ENCODE data around the gene FBXO31. TPM values are rescaled to one million over a fixed set of nuclear protein-coding genes. Genes with fewer than 3 reads are reported as not detected.

FBXO31 gene
- total RNA-seq, 1 donor from 2014 or later = 21.6 TPM

DNA sequence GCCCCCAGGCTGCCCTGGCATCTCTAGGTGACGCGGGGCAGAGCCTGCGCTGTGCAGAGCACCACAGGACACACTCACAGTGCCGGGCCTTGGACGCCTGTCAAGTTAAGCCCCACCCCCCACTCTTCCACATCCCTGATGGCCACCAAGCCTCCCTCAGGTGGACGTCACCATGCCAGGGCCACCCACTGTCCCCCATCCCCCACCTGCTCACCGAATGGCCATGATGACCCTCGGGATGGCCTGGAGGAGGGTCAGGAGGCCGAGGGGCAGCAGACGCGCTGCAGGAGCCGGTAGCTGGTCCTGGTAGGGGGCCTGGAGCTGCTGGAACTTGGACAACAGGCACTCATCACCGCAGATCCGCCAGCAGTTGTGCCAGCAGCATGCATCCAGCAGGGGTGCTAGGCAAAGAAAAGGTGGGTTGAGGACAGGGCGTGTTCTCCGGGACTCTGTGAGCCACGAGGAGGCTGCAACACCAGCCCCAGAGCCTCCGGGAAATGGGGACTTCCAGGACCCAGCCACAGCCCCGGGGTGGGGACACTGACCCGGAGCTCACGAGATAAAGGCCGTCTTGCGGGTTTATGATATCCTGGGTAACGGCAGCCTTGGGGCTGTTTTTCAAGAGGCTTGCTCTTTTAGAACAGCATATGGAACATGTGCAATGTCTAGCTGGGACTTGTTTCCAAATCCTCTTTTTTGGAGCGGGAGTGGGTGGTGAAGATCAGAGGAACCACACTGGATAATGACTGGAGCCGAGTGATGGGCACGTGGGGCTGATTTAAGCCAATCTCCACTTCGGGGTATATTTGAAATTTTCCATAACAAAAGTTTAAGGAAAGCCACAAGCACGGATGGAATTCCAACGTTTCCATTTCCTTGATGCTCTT is 77.8 kb downstream of the FBXO31 start:
- H3K27me3 Mint-ChIP-seq = peaks cover 3% of the 10 kb centered on the region
- H3K4me1 Mint-ChIP-seq (ENCODE audit: low read depth) = no peaks in the 10 kb centered on the region
- DNase-seq (ENCODE audit: low spot score, unreplicated experiment) = no peak
- no peak overlapping the region for H3K27ac Mint-ChIP-seq
- TF ChIP-seq, protein P1, sequence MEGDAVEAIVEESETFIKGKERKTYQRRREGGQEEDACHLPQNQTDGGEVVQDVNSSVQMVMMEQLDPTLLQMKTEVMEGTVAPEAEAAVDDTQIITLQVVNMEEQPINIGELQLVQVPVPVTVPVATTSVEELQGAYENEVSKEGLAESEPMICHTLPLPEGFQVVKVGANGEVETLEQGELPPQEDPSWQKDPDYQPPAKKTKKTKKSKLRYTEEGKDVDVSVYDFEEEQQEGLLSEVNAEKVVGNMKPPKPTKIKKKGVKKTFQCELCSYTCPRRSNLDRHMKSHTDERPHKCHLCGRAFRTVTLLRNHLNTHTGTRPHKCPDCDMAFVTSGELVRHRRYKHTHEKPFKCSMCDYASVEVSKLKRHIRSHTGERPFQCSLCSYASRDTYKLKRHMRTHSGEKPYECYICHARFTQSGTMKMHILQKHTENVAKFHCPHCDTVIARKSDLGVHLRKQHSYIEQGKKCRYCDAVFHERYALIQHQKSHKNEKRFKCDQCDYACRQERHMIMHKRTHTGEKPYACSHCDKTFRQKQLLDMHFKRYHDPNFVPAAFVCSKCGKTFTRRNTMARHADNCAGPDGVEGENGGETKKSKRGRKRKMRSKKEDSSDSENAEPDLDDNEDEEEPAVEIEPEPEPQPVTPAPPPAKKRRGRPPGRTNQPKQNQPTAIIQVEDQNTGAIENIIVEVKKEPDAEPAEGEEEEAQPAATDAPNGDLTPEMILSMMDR (IDR thresholded peaks at IDR 0.05; ENCODE audit: unreplicated experiment) = peak; percentile 23
- H3K9me3 Mint-ChIP-seq (ENCODE audit: low read depth) = peaks cover 3% of the 10 kb centered on the region
- H3K36me3 Mint-ChIP-seq (ENCODE audit: insufficient read depth) = peaks cover 4% of the 10 kb centered on the region
- no peak overlapping the region for H3K4me3 Mint-ChIP-seq (ENCODE audit: low read depth)

DNA sequence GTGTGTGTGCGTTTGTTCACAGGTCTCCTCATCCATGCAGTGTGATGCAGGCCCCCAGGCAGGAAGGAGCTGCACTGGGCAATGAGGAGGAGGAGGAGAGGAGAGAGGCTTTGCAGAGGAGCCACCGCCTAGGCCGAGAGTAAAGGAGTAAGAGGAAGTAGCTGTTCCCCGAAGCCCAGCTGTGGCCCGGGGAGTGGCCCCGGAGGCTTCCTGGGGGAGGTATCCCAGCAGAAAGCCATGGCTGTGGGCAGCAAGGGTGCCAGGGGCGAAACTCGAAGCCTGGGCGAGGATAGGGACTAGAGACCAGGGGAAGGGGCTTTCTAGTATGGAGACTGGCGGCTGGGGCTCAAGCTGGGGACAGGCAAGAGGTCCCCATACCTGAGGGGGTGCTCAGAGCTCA is 78.6 kb downstream of the FBXO31 start:
- DNase-seq (ENCODE audit: low spot score, unreplicated experiment) = no peak
- TF ChIP-seq, protein P1 (IDR thresholded peaks at IDR 0.05; ENCODE audit: unreplicated experiment) = no peak
- Mint-ChIP-seq H3K4me1 (ENCODE audit: low read depth) (no peaks in the 10 kb centered on the region), H3K27ac (no peak overlapping the region), H3K36me3 (ENCODE audit: insufficient read depth) (peaks cover 4% of the 10 kb centered on the region), H3K27me3 (peaks cover 3% of the 10 kb centered on the region), H3K9me3 (ENCODE audit: low read depth) (peaks cover 3% of the 10 kb centered on the region), H3K4me3 (ENCODE audit: low read depth) (no peak overlapping the region)

DNA sequence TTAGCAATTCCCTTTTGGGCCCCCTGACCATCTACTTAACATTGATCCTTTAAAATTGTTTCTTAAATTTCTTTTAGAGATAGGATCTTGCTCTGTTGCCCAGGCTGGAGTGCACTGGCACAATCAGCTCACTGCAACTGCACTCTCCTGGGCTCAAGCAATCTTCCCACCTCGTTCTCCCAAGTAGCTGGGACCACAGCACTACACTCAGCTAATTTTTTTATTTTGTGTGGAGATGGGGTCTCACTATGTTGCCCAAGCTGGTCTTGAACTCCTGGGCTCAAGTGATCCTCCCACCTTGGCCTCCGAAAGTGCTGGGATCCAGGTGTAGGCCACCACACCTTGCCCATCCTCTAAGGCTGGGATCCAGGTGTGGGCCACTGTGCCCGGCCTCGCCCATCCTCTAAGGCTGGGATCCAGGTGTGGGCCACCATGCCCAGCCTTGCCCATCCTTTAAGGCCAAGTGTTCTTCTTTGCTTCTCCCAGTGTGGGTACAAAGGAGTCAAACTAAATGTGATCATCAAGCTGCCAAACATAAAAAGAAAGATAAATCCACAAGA is 79.5 kb downstream of the FBXO31 start:
- peaks cover 4% of the 10 kb centered on the region for H3K36me3 Mint-ChIP-seq (ENCODE audit: insufficient read depth)
- peaks cover 6% of the 10 kb centered on the region for H3K27me3 Mint-ChIP-seq
- peak overlapping the region; percentile 34 for H3K27ac Mint-ChIP-seq
- no peak overlapping the region for H3K4me3 Mint-ChIP-seq (ENCODE audit: low read depth)
- DNase-seq (ENCODE audit: low spot score, unreplicated experiment) = no peak
- peaks cover 3% of the 10 kb centered on the region for H3K9me3 Mint-ChIP-seq (ENCODE audit: low read depth)
- no peaks in the 10 kb centered on the region for H3K4me1 Mint-ChIP-seq (ENCODE audit: low read depth)
- TF ChIP-seq, protein P1 (IDR thresholded peaks at IDR 0.05; ENCODE audit: unreplicated experiment) = no peak

DNA sequence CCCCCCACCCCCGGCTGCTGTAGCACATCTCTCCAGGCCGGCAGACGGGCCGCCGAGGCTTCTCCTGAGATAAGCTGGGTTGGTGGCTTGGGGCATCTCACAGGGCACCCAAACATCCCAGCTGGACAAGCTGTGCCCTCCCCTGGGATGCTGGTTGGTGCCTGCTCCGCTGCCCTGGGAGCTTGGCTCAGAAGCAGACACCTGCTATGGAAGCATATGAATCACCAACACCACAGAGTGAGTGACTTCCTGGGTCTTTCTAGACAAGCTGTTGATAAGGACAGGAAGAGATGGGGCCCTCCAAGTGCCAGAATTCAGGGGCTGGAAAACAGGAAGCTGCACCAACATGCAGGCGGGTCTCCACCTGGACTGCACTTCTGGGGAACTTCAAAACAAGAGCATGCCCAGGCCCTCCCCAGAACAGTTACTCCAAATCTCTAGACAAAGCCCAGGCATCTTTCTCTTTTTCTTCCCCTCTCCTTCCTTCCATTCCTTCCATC is 80.1 kb downstream of the FBXO31 start:
- DNase-seq (ENCODE audit: low spot score, unreplicated experiment) = no peak
- no peaks in the 10 kb centered on the region for H3K4me1 Mint-ChIP-seq (ENCODE audit: low read depth)
- H3K27me3 Mint-ChIP-seq = peaks cover 6% of the 10 kb centered on the region
- TF ChIP-seq, protein P1 (IDR thresholded peaks at IDR 0.05; ENCODE audit: unreplicated experiment) = no peak
- H3K36me3 Mint-ChIP-seq (ENCODE audit: insufficient read depth) = no peaks in the 10 kb centered on the region
- no peak overlapping the region for H3K4me3 Mint-ChIP-seq (ENCODE audit: low read depth)
- H3K27ac Mint-ChIP-seq = peak overlapping the region; percentile 34
- no peaks in the 10 kb centered on the region for H3K9me3 Mint-ChIP-seq (ENCODE audit: low read depth)

DNA sequence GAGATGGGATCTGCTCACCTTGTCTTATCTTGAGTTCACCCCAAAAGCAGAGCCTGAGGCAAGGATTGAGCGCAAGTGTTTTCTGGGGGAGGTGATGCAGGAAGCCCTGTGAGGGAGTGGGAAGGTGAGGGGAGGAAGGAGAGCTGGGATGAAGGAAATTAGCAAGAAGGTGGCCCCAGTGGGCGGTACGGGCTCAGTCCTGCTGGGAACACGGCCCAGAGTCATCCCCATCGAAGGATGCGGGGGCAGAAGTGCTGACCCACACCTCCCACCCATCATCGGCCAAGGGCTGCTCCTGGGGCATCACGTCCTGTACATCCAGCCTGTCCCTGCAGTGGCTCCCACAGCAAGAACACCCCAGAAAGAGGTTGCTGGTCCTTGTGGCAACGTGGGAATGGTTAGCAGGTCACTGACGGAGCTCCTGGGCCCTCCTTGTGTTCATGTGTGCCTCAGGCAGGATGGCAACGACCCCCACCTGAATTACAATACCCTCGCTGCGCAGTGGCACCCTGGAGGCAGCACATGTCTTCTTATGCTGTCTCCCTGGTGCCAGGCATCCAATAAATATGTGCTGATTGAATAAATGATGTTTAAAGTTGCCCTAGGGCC is 84.6 kb downstream of the FBXO31 start:
- H3K9me3 Mint-ChIP-seq (ENCODE audit: low read depth) = no peaks in the 10 kb centered on the region
- H3K4me1 Mint-ChIP-seq (ENCODE audit: low read depth) = no peaks in the 10 kb centered on the region
- peaks cover 1% of the 10 kb centered on the region for H3K36me3 Mint-ChIP-seq (ENCODE audit: insufficient read depth)
- no peak for DNase-seq (ENCODE audit: low spot score, unreplicated experiment)
- H3K4me3 Mint-ChIP-seq (ENCODE audit: low read depth) = no peak overlapping the region
- peaks cover 6% of the 10 kb centered on the region for H3K27me3 Mint-ChIP-seq
- TF ChIP-seq, protein P1 (IDR thresholded peaks at IDR 0.05; ENCODE audit: unreplicated experiment) = no peak
- H3K27ac Mint-ChIP-seq = no peak overlapping the region

Measured in progenitor cell of endocrine pancreas (in vitro differentiated cells).